ENCODE measurements around the gene CD36. TPM values are rescaled to one million over a fixed set of nuclear protein-coding genes. Genes with fewer than 3 reads are reported as not detected.

CD36 gene
- polyA plus RNA-seq, 1 experiment: 0.51 TPM

DNA sequence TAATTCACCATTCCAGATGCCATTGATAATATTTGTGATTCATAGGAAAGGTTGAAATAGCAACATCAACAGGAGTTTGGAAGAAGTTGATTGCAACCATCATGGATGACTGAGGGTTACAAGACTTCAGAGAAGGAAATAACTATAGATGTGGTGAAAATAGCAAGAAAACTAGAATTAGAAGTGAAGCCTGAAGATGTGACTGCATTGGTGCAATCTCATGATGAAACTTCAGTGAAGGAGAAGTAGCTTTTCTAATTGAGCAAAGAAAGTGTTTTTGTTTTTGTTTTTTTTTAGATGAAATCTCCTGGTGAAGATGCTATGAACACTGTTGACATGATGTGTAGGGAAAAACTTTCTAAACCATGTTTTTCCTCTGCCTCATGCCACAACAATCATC lies 18.7 kb upstream of the CD36 start:
- TF ChIP-seq, protein P1, sequence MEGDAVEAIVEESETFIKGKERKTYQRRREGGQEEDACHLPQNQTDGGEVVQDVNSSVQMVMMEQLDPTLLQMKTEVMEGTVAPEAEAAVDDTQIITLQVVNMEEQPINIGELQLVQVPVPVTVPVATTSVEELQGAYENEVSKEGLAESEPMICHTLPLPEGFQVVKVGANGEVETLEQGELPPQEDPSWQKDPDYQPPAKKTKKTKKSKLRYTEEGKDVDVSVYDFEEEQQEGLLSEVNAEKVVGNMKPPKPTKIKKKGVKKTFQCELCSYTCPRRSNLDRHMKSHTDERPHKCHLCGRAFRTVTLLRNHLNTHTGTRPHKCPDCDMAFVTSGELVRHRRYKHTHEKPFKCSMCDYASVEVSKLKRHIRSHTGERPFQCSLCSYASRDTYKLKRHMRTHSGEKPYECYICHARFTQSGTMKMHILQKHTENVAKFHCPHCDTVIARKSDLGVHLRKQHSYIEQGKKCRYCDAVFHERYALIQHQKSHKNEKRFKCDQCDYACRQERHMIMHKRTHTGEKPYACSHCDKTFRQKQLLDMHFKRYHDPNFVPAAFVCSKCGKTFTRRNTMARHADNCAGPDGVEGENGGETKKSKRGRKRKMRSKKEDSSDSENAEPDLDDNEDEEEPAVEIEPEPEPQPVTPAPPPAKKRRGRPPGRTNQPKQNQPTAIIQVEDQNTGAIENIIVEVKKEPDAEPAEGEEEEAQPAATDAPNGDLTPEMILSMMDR (IDR thresholded peaks at IDR 0.05; ENCODE audit: low read depth, low read length): no peak

DNA sequence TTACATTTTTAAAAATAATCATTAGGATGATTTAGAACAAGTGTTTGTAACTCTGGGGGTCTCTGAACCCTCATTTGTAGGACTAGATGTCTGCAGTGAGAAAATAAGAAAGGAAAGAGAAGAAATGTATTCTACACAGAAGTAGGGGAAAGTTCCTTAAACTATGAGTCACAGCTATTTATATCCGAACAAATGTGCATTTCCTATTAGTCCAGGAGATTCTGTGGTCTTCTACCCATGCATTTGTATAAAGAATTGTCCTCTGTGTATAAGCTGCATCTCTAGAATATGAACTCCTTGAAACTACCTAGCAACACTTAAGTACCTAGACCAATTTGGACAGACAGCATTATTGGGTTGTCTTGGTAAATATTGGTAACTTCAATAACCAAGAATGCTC lies 15.9 kb upstream of the CD36 start:
- Histone ChIP-seq H3K27me3 (ENCODE audit: control insufficient read depth, insufficient read depth, low read length) (no peaks in the 10 kb centered on the region), H3K27ac (ENCODE audit: low read depth, low read length) (no peak overlapping the region), H3K9me3 (ENCODE audit: control insufficient read depth, insufficient read depth, low read length) (no peaks in the 10 kb centered on the region), H3K4me3 (ENCODE audit: low read depth, low read length) (no peak overlapping the region)
- ChIA-PET POLR2A (no interaction called here), CTCF (interaction anchor here (0.7 to 1.4 kb wide), 2 partner anchors 194 to 847 kb away, joined by 3 read pairs; no protein-coding TSS in a partner anchor)
- TF ChIP-seq, protein P1 (IDR thresholded peaks at IDR 0.05; ENCODE audit: low read depth, low read length): no peak
- peak; percentile 45 for DNase-seq (ENCODE audit: low read depth, low spot score)

More for the DNA sequence above, 18.7 kb upstream of the CD36 start:
- Histone ChIP-seq H3K9me3 (ENCODE audit: control insufficient read depth, insufficient read depth, low read length) (no peaks in the 10 kb centered on the region), H3K27ac (ENCODE audit: low read depth, low read length) (no peak overlapping the region), H3K4me3 (ENCODE audit: low read depth, low read length) (no peak overlapping the region), H3K27me3 (ENCODE audit: control insufficient read depth, insufficient read depth, low read length) (no peaks in the 10 kb centered on the region)
- ChIA-PET POLR2A (no interaction called here), CTCF (no interaction called here)
- no peak for DNase-seq (ENCODE audit: low read depth, low spot score)

DNA sequence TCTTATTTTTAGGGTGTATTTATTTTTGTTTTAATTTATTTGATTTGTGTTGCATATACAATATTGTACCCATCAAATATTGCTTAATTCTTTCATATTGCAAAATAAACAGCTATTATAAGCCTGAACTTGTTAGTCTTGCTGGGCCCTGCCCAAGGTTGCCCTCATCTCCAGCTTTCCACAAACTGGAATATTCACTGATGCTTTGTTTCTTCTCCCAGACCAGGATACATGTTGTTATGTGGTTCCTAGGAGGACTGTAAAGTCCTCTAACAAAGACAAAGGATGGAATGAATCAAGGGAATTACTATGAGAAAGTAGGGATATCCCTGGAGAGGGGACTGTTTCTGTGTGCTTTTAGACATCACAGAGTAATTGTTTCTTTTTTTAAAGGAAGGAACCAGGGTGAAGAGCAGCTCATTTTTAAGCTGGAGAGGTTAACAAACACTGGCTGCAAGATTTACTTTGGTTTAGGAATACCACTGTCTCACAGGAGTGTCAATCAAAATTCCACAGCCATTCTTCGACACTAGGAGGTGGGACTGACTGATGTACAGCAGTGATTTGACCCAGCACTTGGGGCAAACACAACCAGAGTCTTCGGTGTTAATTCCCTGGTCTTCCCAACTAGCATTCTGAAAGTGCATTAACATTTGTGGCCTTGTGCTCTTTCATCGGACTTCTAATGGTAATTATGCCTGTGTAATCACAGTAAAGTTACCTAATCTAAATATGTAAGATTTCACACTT lies 14.8 kb upstream of the CD36 start:
- CTCF ChIA-PET: interaction anchor here (0.7 to 1.4 kb wide), 2 partner anchors 195 to 846 kb away, joined by 3 read pairs; no protein-coding TSS in a partner anchor
- TF ChIP-seq, protein P1 (IDR thresholded peaks at IDR 0.05; ENCODE audit: low read depth, low read length): no peak
- POLR2A ChIA-PET: no interaction called here
- H3K4me3 ChIP-seq (ENCODE audit: low read depth, low read length): no peak overlapping the region
- no peak for DNase-seq (ENCODE audit: low read depth, low spot score)
- H3K27me3 ChIP-seq (ENCODE audit: control insufficient read depth, insufficient read depth, low read length): no peaks in the 10 kb centered on the region
- no peak overlapping the region for H3K27ac ChIP-seq (ENCODE audit: low read depth, low read length)
- H3K9me3 ChIP-seq (ENCODE audit: control insufficient read depth, insufficient read depth, low read length): no peaks in the 10 kb centered on the region

DNA sequence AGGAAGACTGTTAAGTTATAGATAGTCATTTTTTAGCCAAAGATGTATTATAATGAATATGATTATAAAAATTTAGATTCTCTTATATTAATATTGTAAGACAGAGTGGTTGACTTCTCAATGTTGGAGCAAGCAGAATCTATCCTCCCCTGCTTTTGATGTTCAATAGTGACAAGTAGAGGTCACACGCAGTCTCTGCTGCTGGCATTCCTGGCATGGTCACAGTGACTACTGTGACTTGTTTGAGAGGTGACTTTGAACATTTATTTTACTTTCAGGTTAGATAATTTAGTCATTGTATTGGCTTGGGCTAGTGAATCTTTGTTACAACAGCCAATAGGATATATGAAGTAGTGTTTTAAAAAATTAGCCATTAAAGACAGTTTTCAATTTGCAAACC lies 13.7 kb upstream of the CD36 start:
- no peak overlapping the region for H3K4me3 ChIP-seq (ENCODE audit: low read depth, low read length)
- H3K27ac ChIP-seq (ENCODE audit: low read depth, low read length): no peak overlapping the region
- DNase-seq (ENCODE audit: low read depth, low spot score): no peak
- no peaks in the 10 kb centered on the region for H3K9me3 ChIP-seq (ENCODE audit: control insufficient read depth, insufficient read depth, low read length)
- no peaks in the 10 kb centered on the region for H3K27me3 ChIP-seq (ENCODE audit: control insufficient read depth, insufficient read depth, low read length)
- TF ChIP-seq, protein P1 (IDR thresholded peaks at IDR 0.05; ENCODE audit: low read depth, low read length): no peak
- ChIA-PET POLR2A (no interaction called here), CTCF (no interaction called here)

DNA sequence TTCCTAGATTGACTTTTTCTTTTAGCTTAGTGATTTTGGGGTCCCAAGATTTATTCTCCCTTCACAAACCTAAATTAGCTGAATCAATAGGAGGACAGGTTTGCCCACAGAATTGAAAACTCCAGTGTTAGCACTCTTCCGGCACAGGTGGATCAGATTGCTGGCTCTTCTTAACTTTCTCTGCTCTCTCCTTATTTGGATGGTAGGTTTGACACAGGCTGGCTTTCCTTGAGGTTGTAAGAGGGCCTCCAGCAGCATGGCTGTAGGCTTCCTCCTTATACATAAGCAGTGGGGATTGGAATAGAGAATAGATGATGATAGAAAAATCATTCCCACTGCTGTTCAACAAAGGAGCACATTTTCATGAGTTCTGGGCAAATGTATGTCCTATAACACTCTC lies 9.4 kb upstream of the CD36 start:
- Histone ChIP-seq H3K27ac (ENCODE audit: low read depth, low read length) (no peak overlapping the region), H3K27me3 (ENCODE audit: control insufficient read depth, insufficient read depth, low read length) (no peaks in the 10 kb centered on the region), H3K9me3 (ENCODE audit: control insufficient read depth, insufficient read depth, low read length) (no peaks in the 10 kb centered on the region), H3K4me3 (ENCODE audit: low read depth, low read length) (no peak overlapping the region)
- ChIA-PET CTCF (no interaction called here), POLR2A (no interaction called here)
- TF ChIP-seq, protein P1 (IDR thresholded peaks at IDR 0.05; ENCODE audit: low read depth, low read length): no peak
- DNase-seq (ENCODE audit: low read depth, low spot score): no peak
